Panc1 (cell line): ENCODE results near the gene GNG4. TPM values are rescaled to one million over a fixed set of nuclear protein-coding genes. Genes with fewer than 3 reads are reported as not detected.

Experiments used
- ATAC-seq: fragments of 200-7000 bp; cut with Tn5 transposase; 2 replicates; pipeline ENCODE4 v1.9.1; 2020; ENCODE audit warnings: mild to moderate bottlenecking, moderate library complexity
- BruUV-seq: library from RNA; stranded (reverse); fragments of 400-500 nt; replicated peaks from 2 replicates; lab custom pipeline; 2021; lab: Mats Ljungman, UMichigan
- CTCF ChIA-PET: fragments of 300-600 bp; sonication (Branson Sonifier 250); formaldehyde crosslinking; loops from one replicate; lab custom pipeline; 2022; ENCODE audit warnings: antibody characterized with exemption; lab: Charles Lee
- POLR2A ChIA-PET: fragments of 300-600 bp; sonication (Branson Sonifier 250); formaldehyde crosslinking; loops from one replicate; lab custom pipeline; 2022; ENCODE audit warnings: antibody characterized with exemption; lab: Charles Lee
- DNase-seq: peaks from one replicate; pipeline ENCODE4 v3.0.0-alpha.2; 2010; ENCODE audit warnings: low read depth, low spot score
- H3K27ac ChIP-seq: 2 replicates; pipeline ENCODE4 v1.5.1; 2011; ENCODE audit warnings: mild to moderate bottlenecking, low read length, inconsistent platforms
- H3K27me3 ChIP-seq: fragments of 200-500 bp; sonication (Bioruptor generic); 2 replicates; pipeline ENCODE4 v1.6.0; 2014; ENCODE audit warnings: low read length, inconsistent platforms; ENCODE audit not compliant: control insufficient read depth, insufficient read depth
- H3K36me3 ChIP-seq: fragments of 200-500 bp; sonication (Bioruptor generic); 2 replicates; pipeline ENCODE4 v1.5.1; 2014; ENCODE audit warnings: inconsistent platforms, mild to moderate bottlenecking, low read length, moderate library complexity; ENCODE audit not compliant: control insufficient read depth, insufficient read depth
- H3K4me1 ChIP-seq: 2 replicates; pipeline ENCODE4 v1.5.1; 2011; ENCODE audit warnings: inconsistent platforms, mild to moderate bottlenecking, low read length, moderate library complexity; ENCODE audit not compliant: control insufficient read depth, insufficient read depth
- H3K4me3 ChIP-seq, 2 experiments: 2 replicates each; pipeline ENCODE4 v1.5.1; 2011 to 2012; ENCODE audit warnings: low read depth in 2 of 2, low read length in 2 of 2, mild to moderate bottlenecking in 2 of 2, inconsistent platforms in 1 of 2, moderate library complexity in 1 of 2
- H3K9me3 ChIP-seq: fragments of 200-500 bp; sonication (Bioruptor generic); 2 replicates; pipeline ENCODE4 v1.5.1; 2014; ENCODE audit warnings: low read depth, mild to moderate bottlenecking, inconsistent platforms, low read length, moderate library complexity; ENCODE audit not compliant: control insufficient read depth, insufficient read depth
- POLR2AphosphoS5 ChIP-seq: IDR thresholded peaks from 2 replicates; pipeline ENCODE4 v1.6.1; 2012; ENCODE audit warnings: mild to moderate bottlenecking, low read depth, low read length, moderate library complexity
- SIN3A ChIP-seq: IDR thresholded peaks from 2 replicates; pipeline ENCODE4 v1.6.1; 2012; ENCODE audit warnings: low read depth, mild to moderate bottlenecking, low read length, moderate library complexity, borderline replicate concordance; ENCODE audit not compliant: insufficient read depth
- TCF7L2 ChIP-seq: IDR thresholded peaks from 2 replicates; pipeline ENCODE4 v1.6.1; 2011; ENCODE audit warnings: mild to moderate bottlenecking, low read depth, low read length, inconsistent platforms
- in situ Hi-C: cut with HindIII; loops from 2 replicates; pipeline ENCODE4 v1.10.0; 2016; ENCODE audit warnings: low sequenced_read_pairs, low pct_unique_long_range_greater_than_20kb
- intact Hi-C: fragments of 100-400 bp; cut with micrococcal nuclease; formaldehyde crosslinking; loops from one replicate; pipeline ENCODE4 v1.10.0; 2022; ENCODE audit not compliant: unreplicated experiment
- total RNA-seq: library from RNA; stranded (reverse); gene quantifications from one replicate; pipeline ENCODE4 v1.2.1, GENCODE V29; 2021; ENCODE audit not compliant: unreplicated experiment
- TF ChIP-seq, protein P1 (sequence below), 2 experiments: IDR thresholded peaks; 2 replicates each; pipeline ENCODE4 v1.6.1; 2011 to 2012; ENCODE audit warnings: low read depth in 2 of 2, control low read depth in 1 of 2, low read length in 1 of 2, mild to moderate bottlenecking in 1 of 2, moderate library complexity in 1 of 2; ENCODE audit not compliant: insufficient read depth in 1 of 2
- TF ChIP-seq, protein P2 (sequence below): fragments of 450-650 bp; IDR thresholded peaks from 2 replicates; pipeline ENCODE4 v1.5.1; 2017; ENCODE audit warnings: mild to moderate bottlenecking

Gene GNG4
- total RNA-seq, 1 experiment from 2014 or later: 1.1 TPM

DNA sequence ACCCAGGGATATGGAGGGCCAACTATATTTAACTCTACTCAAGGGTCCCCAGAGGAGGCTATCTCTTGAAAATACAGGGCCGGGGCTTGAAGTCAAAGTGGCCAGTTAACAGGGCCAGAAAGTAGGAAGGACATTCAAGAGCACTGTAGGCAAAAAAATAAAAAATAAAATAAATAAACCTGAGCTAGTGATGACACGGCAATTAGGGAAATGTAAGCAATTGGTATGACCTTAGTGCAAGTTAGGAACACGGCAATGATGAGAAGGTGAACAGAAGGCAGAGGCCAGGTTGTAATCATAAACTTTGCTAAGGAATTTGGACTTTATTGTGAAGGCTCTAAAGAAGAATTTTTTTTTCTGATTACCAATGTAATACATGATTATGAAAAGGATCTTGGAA is 142.0 kb downstream of the GNG4 start:
- ATAC-seq (no peak), DNase-seq (no peak)
- Histone ChIP-seq H3K27me3 (no peaks in the 10 kb centered on the region), H3K36me3 (no peaks in the 10 kb centered on the region; the same call in 1 of the 2 replicates), H3K27ac (no peak overlapping the region), H3K4me1 (peaks cover 6% of the 10 kb centered on the region), H3K9me3 (no peaks in the 10 kb centered on the region), H3K4me3 (no peak overlapping the region)
- TF ChIP-seq, protein P1, sequence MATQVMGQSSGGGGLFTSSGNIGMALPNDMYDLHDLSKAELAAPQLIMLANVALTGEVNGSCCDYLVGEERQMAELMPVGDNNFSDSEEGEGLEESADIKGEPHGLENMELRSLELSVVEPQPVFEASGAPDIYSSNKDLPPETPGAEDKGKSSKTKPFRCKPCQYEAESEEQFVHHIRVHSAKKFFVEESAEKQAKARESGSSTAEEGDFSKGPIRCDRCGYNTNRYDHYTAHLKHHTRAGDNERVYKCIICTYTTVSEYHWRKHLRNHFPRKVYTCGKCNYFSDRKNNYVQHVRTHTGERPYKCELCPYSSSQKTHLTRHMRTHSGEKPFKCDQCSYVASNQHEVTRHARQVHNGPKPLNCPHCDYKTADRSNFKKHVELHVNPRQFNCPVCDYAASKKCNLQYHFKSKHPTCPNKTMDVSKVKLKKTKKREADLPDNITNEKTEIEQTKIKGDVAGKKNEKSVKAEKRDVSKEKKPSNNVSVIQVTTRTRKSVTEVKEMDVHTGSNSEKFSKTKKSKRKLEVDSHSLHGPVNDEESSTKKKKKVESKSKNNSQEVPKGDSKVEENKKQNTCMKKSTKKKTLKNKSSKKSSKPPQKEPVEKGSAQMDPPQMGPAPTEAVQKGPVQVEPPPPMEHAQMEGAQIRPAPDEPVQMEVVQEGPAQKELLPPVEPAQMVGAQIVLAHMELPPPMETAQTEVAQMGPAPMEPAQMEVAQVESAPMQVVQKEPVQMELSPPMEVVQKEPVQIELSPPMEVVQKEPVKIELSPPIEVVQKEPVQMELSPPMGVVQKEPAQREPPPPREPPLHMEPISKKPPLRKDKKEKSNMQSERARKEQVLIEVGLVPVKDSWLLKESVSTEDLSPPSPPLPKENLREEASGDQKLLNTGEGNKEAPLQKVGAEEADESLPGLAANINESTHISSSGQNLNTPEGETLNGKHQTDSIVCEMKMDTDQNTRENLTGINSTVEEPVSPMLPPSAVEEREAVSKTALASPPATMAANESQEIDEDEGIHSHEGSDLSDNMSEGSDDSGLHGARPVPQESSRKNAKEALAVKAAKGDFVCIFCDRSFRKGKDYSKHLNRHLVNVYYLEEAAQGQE (IDR thresholded peaks at IDR 0.05; ENCODE audit: insufficient read depth in 1 of 2, low read depth in 2 of 2, low read length in 1 of 2): no peak
- no peak for TF ChIP-seq POLR2AphosphoS5
- TF ChIP-seq SIN3A: no peak
- no peak for TF ChIP-seq TCF7L2
- TF ChIP-seq, protein P2, sequence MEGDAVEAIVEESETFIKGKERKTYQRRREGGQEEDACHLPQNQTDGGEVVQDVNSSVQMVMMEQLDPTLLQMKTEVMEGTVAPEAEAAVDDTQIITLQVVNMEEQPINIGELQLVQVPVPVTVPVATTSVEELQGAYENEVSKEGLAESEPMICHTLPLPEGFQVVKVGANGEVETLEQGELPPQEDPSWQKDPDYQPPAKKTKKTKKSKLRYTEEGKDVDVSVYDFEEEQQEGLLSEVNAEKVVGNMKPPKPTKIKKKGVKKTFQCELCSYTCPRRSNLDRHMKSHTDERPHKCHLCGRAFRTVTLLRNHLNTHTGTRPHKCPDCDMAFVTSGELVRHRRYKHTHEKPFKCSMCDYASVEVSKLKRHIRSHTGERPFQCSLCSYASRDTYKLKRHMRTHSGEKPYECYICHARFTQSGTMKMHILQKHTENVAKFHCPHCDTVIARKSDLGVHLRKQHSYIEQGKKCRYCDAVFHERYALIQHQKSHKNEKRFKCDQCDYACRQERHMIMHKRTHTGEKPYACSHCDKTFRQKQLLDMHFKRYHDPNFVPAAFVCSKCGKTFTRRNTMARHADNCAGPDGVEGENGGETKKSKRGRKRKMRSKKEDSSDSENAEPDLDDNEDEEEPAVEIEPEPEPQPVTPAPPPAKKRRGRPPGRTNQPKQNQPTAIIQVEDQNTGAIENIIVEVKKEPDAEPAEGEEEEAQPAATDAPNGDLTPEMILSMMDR: no peak
- ChIA-PET POLR2A (no interaction called here), CTCF (no interaction called here)
- in situ Hi-C loops: no loop called here
- intact Hi-C loops: no loop called here
- no TSS peak for BruUV-seq

DNA sequence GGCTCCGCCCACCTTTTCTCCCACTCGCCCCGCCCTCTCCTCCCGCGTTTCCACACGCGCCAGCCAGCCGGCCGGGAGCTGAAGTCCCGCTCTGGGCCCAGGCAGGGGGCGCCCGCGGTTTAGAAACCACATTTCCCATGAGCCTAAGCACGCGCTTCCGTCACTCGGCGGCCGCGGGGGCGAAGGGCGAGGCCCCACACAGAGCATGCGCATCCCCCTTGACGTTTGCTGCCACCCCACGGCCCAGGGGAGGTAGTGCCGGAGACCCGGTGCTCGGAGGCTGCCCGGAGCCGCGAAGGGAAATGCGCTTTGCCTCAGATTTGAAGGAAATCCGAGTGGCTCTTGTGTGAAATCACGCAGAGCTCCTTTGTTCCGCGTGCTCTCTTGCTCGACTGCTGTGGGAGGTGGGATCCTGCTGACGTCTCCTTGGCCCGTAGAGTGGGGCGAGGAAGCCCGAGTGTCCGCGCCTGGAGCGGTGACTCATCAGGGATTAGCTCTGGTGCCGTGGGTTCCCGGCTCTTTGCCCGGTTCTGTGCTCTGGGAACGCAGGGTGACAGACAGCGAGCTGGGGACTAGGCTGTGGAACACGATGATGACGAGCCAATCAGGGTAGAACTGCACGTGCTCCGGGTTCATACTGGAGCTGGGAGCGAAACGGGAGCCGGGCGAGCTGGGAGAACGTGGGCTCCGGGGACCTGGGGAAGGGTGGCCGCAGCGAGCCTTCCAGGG is 144.9 kb downstream of the GNG4 start:
- in situ Hi-C loops: no loop called here
- Histone ChIP-seq H3K4me1 (peaks cover 11% of the 10 kb centered on the region), H3K4me3 (peak overlapping the region; percentile 92 to 94), H3K27ac (peak overlapping the region; percentile 98), H3K27me3 (no peaks in the 10 kb centered on the region), H3K9me3 (no peaks in the 10 kb centered on the region), H3K36me3 (no peaks in the 10 kb centered on the region; the same call in none of the 2 replicates)
- TF ChIP-seq POLR2AphosphoS5: peak; percentile 81
- TF ChIP-seq, protein P1 (IDR thresholded peaks at IDR 0.05; ENCODE audit: insufficient read depth in 1 of 2, low read depth in 2 of 2, low read length in 1 of 2): no peak; a peak in 1 of 4 replicates
- TF ChIP-seq, protein P2: peak; percentile 95
- intact Hi-C loops: no loop called here
- CTCF ChIA-PET: interaction anchor here (0.6 to 1.5 kb wide), 7 partner anchors 14 to 938 kb away, joined by 3 to 10 read pairs (median 4); partner anchors contain the start of gene TBCE
- DNase-seq (peak; percentile 95), ATAC-seq (peak; percentile 94)
- POLR2A ChIA-PET: interaction anchor here (0.6 to 1.2 kb wide), 7 partner anchors 10 to 907 kb away, joined by 3 to 10 read pairs (median 3); no protein-coding TSS in a partner anchor
- BruUV-seq: TSS peak; percentile 97
